ENCODE measurements around the gene EXPH5. TPM values are rescaled to one million over a fixed set of nuclear protein-coding genes. Genes with fewer than 3 reads are reported as not detected.

EXPH5 gene
- total and polyA plus RNA-seq, 2 of the 8 experiments (the other 6 are each of a cell fraction or from before 2014, with no cell fraction given), result 1.1 to 11.5 TPM

DNA sequence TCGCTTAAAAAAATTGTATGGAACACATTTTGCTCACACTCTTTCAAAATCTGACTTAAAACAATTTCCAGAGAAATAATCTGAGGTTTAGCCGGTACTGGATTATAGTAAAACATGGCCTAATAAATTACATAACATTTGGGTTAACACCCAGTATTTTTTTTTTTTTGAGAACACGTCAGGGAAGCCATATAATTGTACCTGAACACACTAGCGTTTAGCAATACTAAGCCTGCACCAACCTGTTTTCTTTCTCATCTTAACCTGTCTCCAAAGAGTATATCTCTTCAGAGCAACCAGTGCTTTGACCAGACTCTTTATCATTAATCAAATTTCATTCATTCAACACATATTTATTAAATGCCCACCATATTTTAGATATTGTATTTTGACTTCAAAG lies 93.4 kb downstream of the EXPH5 start:
- Histone ChIP-seq H3K9ac (replicated peaks in 1 of 4; ENCODE audit: extremely low read depth in 1 of 4, low read depth in 3 of 4, low read length in 3 of 4) (no peak overlapping the region), H2AFZ (ENCODE audit: low read length) (no peak overlapping the region), H2BK15ac (ENCODE audit: low read length) (no peak overlapping the region), H4K91ac (replicated peaks; ENCODE audit: insufficient read length, low read length) (no peak overlapping the region), H3K79me1 (ENCODE audit: low read depth, low read length) (no peaks in the 10 kb centered on the region), H3K4me2 (ENCODE audit: insufficient read depth in 1 of 2, low read depth in 2 of 2, low read length in 2 of 2) (no peak overlapping the region), H2BK12ac (ENCODE audit: low read depth, low read length) (no peak overlapping the region), H3K4me3 (ENCODE audit: extremely low read depth in 1 of 4, insufficient read depth in 2 of 4, low read depth in 3 of 4, low read length in 4 of 4) (no peak overlapping the region), H2AK5ac (ENCODE audit: low read depth, low read length) (no peak overlapping the region), H2BK5ac (ENCODE audit: low read depth, low read length) (no peak overlapping the region), H2BK20ac (ENCODE audit: low read length) (no peak overlapping the region), H3K18ac (ENCODE audit: extremely low read depth, low read length) (no peak overlapping the region), H3K4ac (replicated peaks; ENCODE audit: insufficient read length, low read depth, low read length) (no peak overlapping the region), H3K27ac (ENCODE audit: low read depth, low read length) (no peak overlapping the region), H3K56ac (replicated peaks; ENCODE audit: insufficient read length, low read depth, low read length) (no peak overlapping the region), H3K36me3 (ENCODE audit: control insufficient read depth in 2 of 4, insufficient read depth in 4 of 4, low read length in 3 of 4) (no peaks in the 10 kb centered on the region), H4K5ac (ENCODE audit: insufficient read length, low read depth, low read length) (no peak overlapping the region), H4K20me1 (replicated peaks in 1 of 2; ENCODE audit: control insufficient read depth in 1 of 2, insufficient read depth in 2 of 2, low read length in 2 of 2) (no peaks in the 10 kb centered on the region), H3K23me2 (ENCODE audit: low read depth, low read length) (peaks cover 6% of the 10 kb centered on the region; the same call in 1 of the 2 replicates), H2BK120ac (replicated peaks; ENCODE audit: low read depth, low read length) (no peak overlapping the region), H3K79me2 (ENCODE audit: control insufficient read depth in 1 of 2, insufficient read depth in 2 of 2, low read length in 2 of 2) (no peaks in the 10 kb centered on the region), H3K9me3 (ENCODE audit: insufficient read depth in 2 of 2, low read depth in 1 of 2, low read length in 1 of 2) (no peaks in the 10 kb centered on the region), H3K14ac (ENCODE audit: insufficient read length) (no peak overlapping the region), H3K4me1 (replicated peaks in 1 of 4; ENCODE audit: control insufficient read depth in 3 of 4, insufficient read depth in 4 of 4, low read length in 3 of 4) (peaks cover 0 to 4% (median 2%) of the 10 kb centered on the region in 4 experiments; a peak in 6 of 7 replicates), H3K27me3 (replicated peaks in 1 of 4; ENCODE audit: control insufficient read depth in 3 of 4, extremely low read depth in 1 of 4, insufficient read depth in 3 of 4, low read length in 3 of 4) (peaks cover 0 to 6% (median 2%) of the 10 kb centered on the region in 4 experiments; a peak in 3 of 7 replicates), H4K8ac (ENCODE audit: extremely low read depth, insufficient read depth, low read length) (no peak overlapping the region), H3K23ac (ENCODE audit: insufficient read length) (no peak overlapping the region)
- WGBS, 2 experiments (ENCODE audit: extremely low coverage in 1 of 2, insufficient coverage in 1 of 2, insufficient read length in 1 of 2, insufficient replicate concordance in 2 of 2, low coverage in 1 of 2, low lambda C conversion rate in 2 of 2, missing lambda C conversion rate in 1 of 2), result 96% methylated on average over 4 of the region's 4 CpGs; no CpG with 5 or more reads in 1 of the 2 experiments
- ChIA-PET POLR2A (ENCODE audit: partially characterized antibody) (interaction anchor here (0.9 kb wide), 1 partner anchor 33 kb away, joined by 4 read pairs; no protein-coding TSS in a partner anchor), CTCF (ENCODE audit: partially characterized antibody) (interaction anchor here (1.1 kb wide), 1 partner anchor 82 kb away, joined by 4 read pairs; no protein-coding TSS in a partner anchor)
- DNase-seq (ENCODE audit: low read depth in 1 of 2, low spot score in 2 of 2) (no peak), FAIRE-seq (no peak)
- TF ChIP-seq YY1 (IDR thresholded peaks at IDR 0.05; ENCODE audit: low read depth, low read length), result no peak
- TF ChIP-seq JUND (IDR thresholded peaks at IDR 0.05; ENCODE audit: low read length), result no peak
- TF ChIP-seq, protein P1, sequence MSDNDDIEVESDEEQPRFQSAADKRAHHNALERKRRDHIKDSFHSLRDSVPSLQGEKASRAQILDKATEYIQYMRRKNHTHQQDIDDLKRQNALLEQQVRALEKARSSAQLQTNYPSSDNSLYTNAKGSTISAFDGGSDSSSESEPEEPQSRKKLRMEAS (IDR thresholded peaks at IDR 0.05), result no peak
